ENCODE data around the gene GRPEL2. TPM values are rescaled to one million over a fixed set of nuclear protein-coding genes. Genes with fewer than 3 reads are reported as not detected.

Gene GRPEL2
- total RNA-seq, 4 donors from 2014 or later = 6.6 to 12.4 (median 10.2) TPM

DNA sequence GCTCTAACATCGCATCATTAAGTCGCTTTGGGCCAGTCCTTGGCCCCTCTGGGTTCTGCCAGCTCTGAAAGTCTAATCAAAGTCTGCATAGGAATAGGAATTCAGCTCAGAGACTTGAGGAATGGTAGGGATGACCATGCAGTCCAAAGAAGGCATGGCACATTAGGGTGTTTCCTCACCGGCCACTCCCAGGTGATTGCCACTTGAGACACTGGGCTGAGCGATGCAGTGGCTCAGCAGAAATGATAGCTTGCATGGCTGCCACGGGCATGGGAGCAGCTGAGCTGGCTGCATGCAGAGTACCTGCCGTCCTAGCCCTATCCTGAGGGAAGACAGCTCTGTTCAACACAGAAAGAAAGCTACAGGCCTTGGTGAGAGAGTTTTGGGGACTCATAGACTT, 44.9 kb upstream of the GRPEL2 start:
- TF ChIP-seq POLR2A (IDR thresholded peaks at IDR 0.05) = no peak
- TF ChIP-seq, protein P1, sequence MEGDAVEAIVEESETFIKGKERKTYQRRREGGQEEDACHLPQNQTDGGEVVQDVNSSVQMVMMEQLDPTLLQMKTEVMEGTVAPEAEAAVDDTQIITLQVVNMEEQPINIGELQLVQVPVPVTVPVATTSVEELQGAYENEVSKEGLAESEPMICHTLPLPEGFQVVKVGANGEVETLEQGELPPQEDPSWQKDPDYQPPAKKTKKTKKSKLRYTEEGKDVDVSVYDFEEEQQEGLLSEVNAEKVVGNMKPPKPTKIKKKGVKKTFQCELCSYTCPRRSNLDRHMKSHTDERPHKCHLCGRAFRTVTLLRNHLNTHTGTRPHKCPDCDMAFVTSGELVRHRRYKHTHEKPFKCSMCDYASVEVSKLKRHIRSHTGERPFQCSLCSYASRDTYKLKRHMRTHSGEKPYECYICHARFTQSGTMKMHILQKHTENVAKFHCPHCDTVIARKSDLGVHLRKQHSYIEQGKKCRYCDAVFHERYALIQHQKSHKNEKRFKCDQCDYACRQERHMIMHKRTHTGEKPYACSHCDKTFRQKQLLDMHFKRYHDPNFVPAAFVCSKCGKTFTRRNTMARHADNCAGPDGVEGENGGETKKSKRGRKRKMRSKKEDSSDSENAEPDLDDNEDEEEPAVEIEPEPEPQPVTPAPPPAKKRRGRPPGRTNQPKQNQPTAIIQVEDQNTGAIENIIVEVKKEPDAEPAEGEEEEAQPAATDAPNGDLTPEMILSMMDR (IDR thresholded peaks at IDR 0.05) = no peak
- 74 to 87% methylated on average over 6 of the region's 6 CpGs for WGBS, 2 donors
- H3K4me3 ChIP-seq (ENCODE audit: low read depth, poor library complexity, severe bottlenecking) = no peak overlapping the region
- no peak for DNase-seq (ENCODE audit: low spot score in 2 of 2)
- intact Hi-C loops (cut with DNase I; ENCODE audit: low total_unique reads) = no loop called here

DNA sequence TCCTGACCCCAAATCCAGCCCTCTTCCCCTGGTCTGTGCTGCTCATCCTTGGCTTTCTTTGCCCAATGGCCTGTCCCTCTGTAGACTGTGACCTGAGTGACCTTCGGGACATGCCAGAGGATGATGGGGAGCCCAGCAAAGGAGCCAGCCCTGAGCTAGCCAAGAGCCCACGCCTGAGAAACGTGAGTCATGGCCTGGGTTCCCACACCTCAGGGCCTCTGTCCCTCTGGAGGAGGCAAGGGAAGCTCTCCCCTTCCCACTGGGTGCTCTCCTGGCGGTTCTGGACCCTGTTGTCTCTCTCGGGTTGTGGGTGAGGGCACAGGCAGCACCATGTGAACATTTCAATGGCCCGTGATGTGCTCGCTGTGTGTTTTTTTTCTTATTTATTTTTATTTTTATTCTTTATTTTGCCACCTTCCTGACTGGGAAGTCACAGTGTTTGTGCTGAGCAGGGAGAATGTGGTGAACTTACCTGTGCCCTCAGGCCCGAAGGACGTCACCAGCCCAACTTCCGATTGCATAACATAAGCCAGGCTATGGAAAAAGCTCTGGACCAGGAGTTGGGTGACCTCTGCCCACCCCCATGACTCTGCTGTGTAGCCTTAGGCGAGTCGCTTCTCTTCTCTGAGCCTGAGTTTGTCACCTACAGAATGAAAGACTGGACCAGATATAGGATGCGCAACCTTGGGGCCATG, 44.1 kb upstream of the GRPEL2 start:
- no peak for DNase-seq (ENCODE audit: low spot score in 2 of 2)
- intact Hi-C loops (cut with DNase I; ENCODE audit: low total_unique reads) = no loop called here
- WGBS, 2 donors = 92% methylated on average over 13 of the region's 13 CpGs
- no peak for TF ChIP-seq POLR2A (IDR thresholded peaks at IDR 0.05)
- TF ChIP-seq, protein P1 (IDR thresholded peaks at IDR 0.05) = no peak
- no peak overlapping the region for H3K4me3 ChIP-seq (ENCODE audit: low read depth, poor library complexity, severe bottlenecking)

DNA sequence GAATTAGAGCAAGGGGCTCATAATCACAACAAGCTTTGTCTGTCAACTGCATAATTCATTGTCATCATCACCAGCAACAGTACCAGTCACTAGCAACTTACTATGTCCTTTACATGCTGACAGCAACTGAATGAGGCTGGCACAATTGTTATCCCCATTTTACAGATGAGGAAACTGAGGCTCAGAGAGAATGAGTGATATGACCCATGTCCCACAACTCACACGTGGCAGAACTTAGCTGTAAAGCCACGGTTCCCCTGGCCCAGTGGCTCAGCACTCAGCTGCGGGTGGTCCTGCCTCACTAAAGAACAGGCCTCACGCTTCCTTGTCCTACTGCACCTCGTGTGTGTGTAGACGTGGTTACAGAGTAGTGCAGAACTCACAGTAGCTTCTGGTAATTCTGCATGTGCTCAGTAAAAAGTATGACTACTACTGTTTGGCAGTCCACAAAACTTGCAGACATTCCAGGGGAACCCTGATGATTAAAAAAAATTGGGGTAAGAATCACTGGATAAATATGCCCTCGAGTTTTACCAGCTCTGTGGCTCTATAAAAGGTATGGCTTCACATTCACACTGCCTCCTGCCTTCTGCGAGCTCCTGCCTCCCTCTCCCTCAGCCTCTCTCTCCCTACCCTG, 43.4 kb upstream of the GRPEL2 start:
- intact Hi-C loops (cut with DNase I; ENCODE audit: low total_unique reads) = no loop called here
- no peak for DNase-seq (ENCODE audit: low spot score in 2 of 2)
- no peak for TF ChIP-seq POLR2A (IDR thresholded peaks at IDR 0.05)
- TF ChIP-seq, protein P1 (IDR thresholded peaks at IDR 0.05) = no peak
- WGBS, 2 donors = 80 to 86% methylated on average over 8 of the region's 8 CpGs
- H3K4me3 ChIP-seq (ENCODE audit: low read depth, poor library complexity, severe bottlenecking) = no peak overlapping the region

DNA sequence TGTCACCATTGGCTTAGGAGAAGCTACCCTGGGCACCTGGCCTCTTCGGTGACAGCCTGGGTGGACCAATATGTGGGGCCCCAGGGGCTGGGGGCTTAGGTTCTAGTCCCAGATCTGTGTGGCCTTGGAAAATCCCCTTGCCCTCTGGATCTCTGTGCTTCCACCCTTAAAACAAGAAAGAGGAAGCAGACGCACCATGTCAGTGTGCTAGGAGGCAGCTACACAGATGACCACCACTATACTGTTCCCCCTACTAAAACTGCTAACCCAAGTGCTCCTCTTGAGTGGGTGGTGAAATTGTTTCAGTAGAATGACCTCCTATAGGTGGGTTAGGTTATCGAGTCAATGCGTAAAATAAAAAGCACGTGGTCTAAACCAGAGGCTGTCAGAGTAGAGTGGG, 42.7 kb upstream of the GRPEL2 start:
- H3K4me3 ChIP-seq (ENCODE audit: low read depth, poor library complexity, severe bottlenecking) = no peak overlapping the region
- WGBS, 2 donors = 83 to 93% methylated on average over 5 of the region's 5 CpGs
- intact Hi-C loops (cut with DNase I; ENCODE audit: low total_unique reads) = no loop called here
- no peak for DNase-seq (ENCODE audit: low spot score in 2 of 2)
- TF ChIP-seq POLR2A (IDR thresholded peaks at IDR 0.05) = no peak
- TF ChIP-seq, protein P1 (IDR thresholded peaks at IDR 0.05) = no peak

DNA sequence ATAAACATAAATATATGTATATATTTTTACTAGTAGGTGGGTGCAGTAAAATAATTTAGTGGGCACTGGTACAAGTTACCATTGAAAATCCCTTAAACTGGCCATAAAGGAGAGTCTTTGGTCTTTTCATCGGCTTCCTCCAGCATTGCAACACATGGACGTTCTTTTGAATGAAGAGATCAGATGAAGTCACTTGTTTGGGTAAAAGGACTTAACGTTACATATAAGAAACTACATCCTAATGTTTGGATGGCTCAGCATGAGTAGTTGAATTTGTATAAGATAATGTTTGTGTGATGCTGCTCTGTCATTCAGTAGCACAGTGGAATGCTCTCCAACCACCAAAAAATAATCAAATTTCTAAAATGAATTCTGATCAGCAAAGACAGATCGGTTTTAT, 42.1 kb upstream of the GRPEL2 start:
- TF ChIP-seq, protein P1 (IDR thresholded peaks at IDR 0.05) = no peak
- no peak for TF ChIP-seq POLR2A (IDR thresholded peaks at IDR 0.05)
- H3K4me3 ChIP-seq (ENCODE audit: low read depth, poor library complexity, severe bottlenecking) = no peak overlapping the region
- intact Hi-C loops (cut with DNase I; ENCODE audit: low total_unique reads) = no loop called here
- DNase-seq (ENCODE audit: low spot score in 2 of 2) = no peak
- WGBS, 2 donors = 86% methylated on average over 4 of the region's 4 CpGs
